Gastroesophageal sphincter (tissue), 4 donors: Measurements from ENCODE around the gene SHISA2. TPM values are rescaled to one million over a fixed set of nuclear protein-coding genes. Genes with fewer than 3 reads are reported as not detected.

Experiments used
- ATAC-seq: fragments of 150-250 bp; one replicate; pipeline ENCODE4 v1.9.1; 2016; ENCODE audit warnings: mild to moderate bottlenecking, moderate library complexity
- H3K27ac ChIP-seq, 4 donors: fragments of 200-600 bp; sonication (generic) in 3 of 4; 1 replicate in 3 of 4; 2 replicates in 1 of 4; pipeline ENCODE4 v1.5.1; 2016 to 2019
- H3K27me3 ChIP-seq: fragments of 200-600 bp; sonication (generic); one replicate; pipeline ENCODE4 v1.5.1; 2019
- H3K36me3 ChIP-seq, 2 donors: fragments of 200-600 bp; sonication (generic); one replicate each; pipeline ENCODE4 v1.5.1; 2019; ENCODE audit warnings: control low read depth in 1 of 2
- H3K4me1 ChIP-seq, 3 donors: fragments of 200-600 bp; sonication (generic); 1 replicate in 2 of 3; 2 replicates in 1 of 3; pipeline ENCODE4 v1.5.1; 2016 to 2019; ENCODE audit warnings: control low read depth in 2 of 3
- H3K4me3 ChIP-seq, 2 donors: fragments of 200-600 bp; sonication (generic); one replicate each; pipeline ENCODE4 v1.5.1; 2019; ENCODE audit warnings: mild to moderate bottlenecking in 1 of 2, moderate library complexity in 1 of 2
- H3K9me3 ChIP-seq, 3 donors: fragments of 200-600 bp; sonication (generic); one replicate each; pipeline ENCODE4 v1.5.1; 2017 to 2019; ENCODE audit warnings: control low read depth in 2 of 3
- CTCF ChIP-seq, 4 experiments: fragments of 200-600 bp in 2 of 4; fragments of 450-650 bp in 2 of 4; sonication (generic) in 1 of 4; IDR thresholded peaks; one replicate each; pipeline ENCODE4 v1.5.1; 2017 to 2019; ENCODE audit warnings: antibody characterized with exemption in 4 of 4, mild to moderate bottlenecking in 2 of 4, moderate library complexity in 2 of 4
- EP300 ChIP-seq: sonication (generic); formaldehyde crosslinking; IDR thresholded peaks from one replicate; pipeline ENCODE4 v1.6.1; 2017; ENCODE audit warnings: antibody characterized with exemption, mild to moderate bottlenecking
- POLR2A ChIP-seq, 2 donors: fragments of 450-650 bp; IDR thresholded peaks; one replicate each; pipeline ENCODE4 v1.6.1; 2017; ENCODE audit warnings: antibody characterized with exemption in 2 of 2, mild to moderate bottlenecking in 2 of 2, moderate library complexity in 1 of 2
- POLR2AphosphoS5 ChIP-seq: sonication (generic); formaldehyde crosslinking; IDR thresholded peaks from one replicate; pipeline ENCODE4 v1.6.1; 2017; ENCODE audit warnings: antibody characterized with exemption
- WGBS, 2 donors: methylation state at CpG; one replicate each; pipeline ENCODE4 v1.1.5; 2018; ENCODE audit warnings: low coverage in 1 of 2; 5-methylcytosine and 5-hydroxymethylcytosine counted together
- total RNA-seq, 4 donors: library from RNA; depleted of rRNA; stranded (reverse); fragments of >200 nt; gene quantifications; one replicate each; pipeline ENCODE4 v1.1.0, GENCODE V29; 2016

SHISA2 gene
- total RNA-seq, 4 donors from 2014 or later = 0.47 to 3.1 (median 0.71) TPM

GRCh38 chr13:26029581-26030136 lies 22.2 kb downstream of the SHISA2 start:
- TF ChIP-seq CTCF (IDR thresholded peaks at IDR 0.05) = no peak
- no peak for TF ChIP-seq POLR2A (IDR thresholded peaks at IDR 0.05)
- TF ChIP-seq POLR2AphosphoS5 = no peak
- TF ChIP-seq EP300 = no peak
- no peak overlapping the region for H3K4me3 ChIP-seq
- no peaks in the 10 kb centered on the region for H3K36me3 ChIP-seq
- no peaks in the 10 kb centered on the region for H3K4me1 ChIP-seq
- no peak for ATAC-seq
- H3K27me3 ChIP-seq = no peaks in the 10 kb centered on the region
- WGBS, 2 donors = no CpG with 5 or more reads among the region's 4 CpGs
- no peaks in the 10 kb centered on the region for H3K9me3 ChIP-seq
- no peak overlapping the region for H3K27ac ChIP-seq

GRCh38 chr13:26026211-26026610 lies 25.6 kb downstream of the SHISA2 start:
- no peaks in the 10 kb centered on the region for H3K36me3 ChIP-seq
- no peaks in the 10 kb centered on the region for H3K9me3 ChIP-seq
- no peak overlapping the region for H3K27ac ChIP-seq
- H3K27me3 ChIP-seq = no peaks in the 10 kb centered on the region
- 75 to 87% methylated on average over 1 to 4 of the region's 4 CpGs for WGBS, 2 donors
- TF ChIP-seq POLR2A (IDR thresholded peaks at IDR 0.05) = no peak
- TF ChIP-seq CTCF (IDR thresholded peaks at IDR 0.05) = no peak
- TF ChIP-seq POLR2AphosphoS5 = no peak
- no peak for TF ChIP-seq EP300
- no peak overlapping the region for H3K4me3 ChIP-seq
- no peaks in the 10 kb centered on the region for H3K4me1 ChIP-seq
- no peak for ATAC-seq

GRCh38 chr13:26025771-26026170 lies 26.0 kb downstream of the SHISA2 start:
- H3K36me3 ChIP-seq = no peaks in the 10 kb centered on the region
- H3K4me3 ChIP-seq = no peak overlapping the region
- H3K4me1 ChIP-seq = no peaks in the 10 kb centered on the region
- H3K27ac ChIP-seq = no peak overlapping the region
- H3K27me3 ChIP-seq = no peaks in the 10 kb centered on the region
- no peaks in the 10 kb centered on the region for H3K9me3 ChIP-seq
- TF ChIP-seq POLR2A (IDR thresholded peaks at IDR 0.05) (no peak), POLR2AphosphoS5 (no peak), EP300 (no peak), CTCF (IDR thresholded peaks at IDR 0.05) (no peak)
- 74 to 93% methylated on average over 4 of the region's 4 CpGs for WGBS, 2 donors
- ATAC-seq = no peak

- H3K4me3 ChIP-seq = no peak overlapping the region
- no peaks in the 10 kb centered on the region for H3K27me3 ChIP-seq
- H3K36me3 ChIP-seq = no peaks in the 10 kb centered on the region
- no peak for ATAC-seq
- 73 to 84% methylated on average over 7 to 12 of the region's 12 CpGs for WGBS, 2 donors
- TF ChIP-seq POLR2A (IDR thresholded peaks at IDR 0.05) (no peak), POLR2AphosphoS5 (no peak)
- H3K9me3 ChIP-seq = no peaks in the 10 kb centered on the region
- H3K4me1 ChIP-seq = no peaks in the 10 kb centered on the region
- H3K27ac ChIP-seq = no peak overlapping the region
These were observed 26.6 kb downstream of the SHISA2 start for GRCh38 chr13:26025196-26025595.

- H3K4me3 ChIP-seq = no peak overlapping the region
- H3K4me1 ChIP-seq = no peaks in the 10 kb centered on the region
- H3K27me3 ChIP-seq = peaks cover 1% of the 10 kb centered on the region
- no peaks in the 10 kb centered on the region for H3K36me3 ChIP-seq
- TF ChIP-seq POLR2AphosphoS5 (no peak), POLR2A (IDR thresholded peaks at IDR 0.05) (no peak), CTCF (IDR thresholded peaks at IDR 0.05) (no peak), EP300 (no peak)
- H3K27ac ChIP-seq = no peak overlapping the region
- no peak for ATAC-seq
- H3K9me3 ChIP-seq = no peaks in the 10 kb centered on the region
- WGBS, 2 donors = 67 to 80% methylated on average over 2 to 6 of the region's 9 CpGs
These were observed 27.3 kb downstream of the SHISA2 start for GRCh38 chr13:26024558-26024957.
